Measurements from ENCODE around the gene FEZF2. TPM values are rescaled to one million over a fixed set of nuclear protein-coding genes. Genes with fewer than 3 reads are reported as not detected.
A peak's percentile ranks its signal among the peaks of the same experiment; 100 is the strongest.

The FEZF2 gene
- polyA plus RNA-seq, 5 donors = not detected

DNA sequence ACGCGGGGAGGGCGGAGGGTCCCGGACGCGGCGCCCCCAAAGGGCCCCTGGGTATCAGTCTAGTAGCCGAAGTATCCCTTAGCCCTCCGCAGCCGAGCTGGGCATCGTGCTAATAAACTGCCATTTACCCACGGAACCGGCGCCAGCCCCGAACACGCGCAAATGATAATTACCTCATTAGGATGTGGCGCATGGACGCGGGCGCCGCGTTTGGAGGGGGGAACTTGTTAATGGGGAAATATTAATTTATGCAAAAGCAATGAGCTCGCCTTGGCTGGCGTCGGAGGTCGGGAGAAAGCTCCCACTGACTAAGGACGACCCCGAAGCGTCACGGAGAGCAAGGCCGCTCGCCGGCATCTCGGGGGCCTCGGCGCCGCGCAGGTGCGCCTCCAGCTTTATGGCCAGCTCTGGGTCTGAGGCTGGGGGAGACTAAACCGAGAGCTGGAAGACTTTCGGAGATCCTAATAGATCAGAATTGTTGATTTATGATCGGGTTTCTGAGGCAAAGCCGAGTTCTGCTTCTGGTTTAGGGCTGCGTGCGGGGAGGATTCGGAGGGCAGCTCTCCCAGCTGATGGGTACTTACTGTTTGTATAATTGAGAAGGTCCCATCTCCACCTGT is 474 bp upstream of the FEZF2 start:
- DNase-seq = no peak

GRCh38 chr3:62372621-62373041 is 719 bp downstream of the FEZF2 start:
- DNase-seq = no peak

GRCh38 chr3:62371720-62372591 is 1.4 kb downstream of the FEZF2 start:
- no peak for DNase-seq

DNA sequence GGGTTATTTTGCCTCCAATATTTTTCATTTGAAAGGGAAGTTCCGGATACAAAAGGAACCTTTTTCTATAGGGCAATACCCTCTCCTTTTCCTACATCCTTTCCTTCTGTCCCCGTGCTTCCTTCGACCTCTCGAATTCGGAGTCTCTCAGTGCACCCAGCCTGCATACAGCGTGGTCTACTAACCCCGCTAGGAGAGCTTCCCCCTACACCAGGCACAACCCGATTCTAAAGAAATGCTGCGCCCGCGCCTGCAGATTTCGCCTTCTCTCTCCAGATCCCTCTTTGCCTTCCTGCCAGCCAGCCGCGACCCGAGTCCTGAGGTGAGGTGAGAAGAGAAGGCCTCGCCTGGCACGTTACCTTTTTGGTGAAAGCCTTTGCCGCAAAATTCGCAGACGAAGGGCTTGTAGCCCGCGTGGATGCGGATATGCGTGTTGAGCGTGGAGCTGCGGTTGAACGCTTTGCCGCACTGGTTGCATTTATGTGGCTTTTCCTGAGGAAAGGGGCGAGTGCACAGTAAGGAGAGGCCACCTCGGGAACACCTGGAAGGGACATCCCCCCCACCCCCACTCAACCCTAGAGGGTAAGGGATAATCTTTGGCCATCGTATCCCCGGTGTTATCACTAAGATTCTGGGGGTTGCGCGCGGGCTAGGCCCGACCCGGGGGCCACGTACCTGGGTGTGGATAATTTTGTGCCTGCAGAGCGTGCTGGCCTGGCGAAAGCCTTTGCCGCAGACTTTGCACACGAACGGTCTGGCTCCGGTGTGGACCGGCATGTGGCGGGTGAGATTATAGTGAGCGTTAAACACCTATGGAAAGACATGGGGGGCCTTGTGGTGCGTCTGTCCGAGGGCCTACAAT is 2.3 kb downstream of the FEZF2 start:
- no peak for DNase-seq

DNA sequence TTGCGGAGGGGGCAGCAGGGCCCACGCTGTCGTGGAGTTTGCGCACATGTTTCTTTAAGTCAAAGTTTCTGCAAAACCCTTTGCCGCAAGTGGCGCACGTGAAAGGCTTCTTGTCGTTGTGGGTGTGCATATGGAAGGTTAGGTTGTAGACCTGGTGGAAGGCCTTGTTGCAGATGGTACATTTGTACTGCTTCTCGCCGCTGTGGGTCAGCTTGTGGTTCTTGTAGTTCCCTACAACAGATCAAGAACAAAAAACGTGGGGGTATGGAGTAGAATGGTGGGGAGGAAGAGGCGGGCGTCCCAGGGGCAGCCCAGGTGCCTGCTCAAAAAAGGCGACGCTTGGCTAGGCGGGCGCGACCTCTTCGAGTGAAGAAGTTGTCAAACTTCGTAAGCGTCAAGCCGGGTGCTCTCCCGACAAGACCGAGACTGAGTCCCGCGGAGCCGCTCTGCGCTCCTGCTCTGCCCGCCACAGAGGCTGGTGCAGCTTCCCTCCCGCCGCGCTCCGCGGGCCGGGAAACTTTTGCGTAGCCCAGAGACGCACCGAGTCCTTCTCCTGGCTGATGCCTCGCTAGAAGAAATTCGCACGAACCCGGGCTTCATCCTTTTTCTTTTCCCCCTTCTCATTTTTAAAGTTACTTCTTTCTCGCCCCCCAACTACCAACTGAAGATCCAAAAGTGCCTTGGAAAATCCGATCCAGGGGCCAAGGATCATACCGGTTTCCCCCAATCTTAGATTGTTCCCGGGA is 3.1 kb downstream of the FEZF2 start:
- DNase-seq = no peak

DNA sequence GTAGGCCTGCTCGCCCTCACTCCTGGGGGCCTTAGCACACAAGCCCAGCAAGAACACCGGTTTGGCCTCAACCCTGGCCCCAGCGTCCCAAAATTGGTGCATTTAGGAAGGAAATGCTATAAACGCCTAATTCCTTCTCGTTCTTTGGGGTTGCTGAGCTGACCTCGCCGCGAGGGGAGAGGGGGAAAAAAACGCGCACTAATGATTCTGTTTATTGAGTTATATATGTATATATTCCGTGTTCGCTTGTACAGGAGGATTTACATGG is 3.9 kb downstream of the FEZF2 start:
- DNase-seq = no peak

DNA sequence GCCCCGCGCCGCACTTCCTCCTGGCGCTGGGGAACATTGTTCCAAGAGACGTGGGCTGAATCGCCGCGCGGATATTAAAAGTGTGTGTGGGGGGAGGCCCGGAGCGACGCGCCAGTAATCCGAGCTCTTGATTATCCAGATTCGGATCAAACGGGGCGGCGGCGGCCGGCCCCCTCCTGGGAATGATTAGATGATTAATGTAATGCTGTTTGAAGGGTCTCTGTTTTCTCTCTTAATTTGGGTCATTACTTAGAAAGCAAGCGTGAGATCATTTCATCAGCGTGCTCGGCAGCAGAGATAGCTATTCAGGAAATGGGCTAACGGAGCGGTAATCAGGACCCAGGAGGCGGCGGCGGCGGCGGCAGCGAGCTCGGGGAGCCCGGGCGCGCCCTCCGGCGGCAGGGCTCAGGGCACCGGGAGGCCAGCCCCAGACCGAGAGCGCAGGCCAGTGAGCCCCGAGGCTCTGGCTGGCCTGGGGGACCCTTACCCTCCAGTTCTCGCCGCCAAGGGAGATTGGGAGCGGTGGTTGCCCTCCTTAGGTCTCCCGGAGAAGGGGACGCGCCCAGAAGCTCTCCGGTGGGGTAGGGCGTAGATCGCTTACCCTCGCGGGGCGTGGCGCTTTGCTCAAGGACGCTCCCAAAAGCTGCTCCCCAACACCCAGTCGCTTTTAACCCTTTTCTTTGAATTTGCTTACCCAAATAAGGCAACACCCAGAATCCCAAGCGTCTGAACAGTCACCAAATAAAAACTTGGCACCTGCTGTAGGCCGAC is 4.5 kb downstream of the FEZF2 start:
- no peak for DNase-seq

DNA sequence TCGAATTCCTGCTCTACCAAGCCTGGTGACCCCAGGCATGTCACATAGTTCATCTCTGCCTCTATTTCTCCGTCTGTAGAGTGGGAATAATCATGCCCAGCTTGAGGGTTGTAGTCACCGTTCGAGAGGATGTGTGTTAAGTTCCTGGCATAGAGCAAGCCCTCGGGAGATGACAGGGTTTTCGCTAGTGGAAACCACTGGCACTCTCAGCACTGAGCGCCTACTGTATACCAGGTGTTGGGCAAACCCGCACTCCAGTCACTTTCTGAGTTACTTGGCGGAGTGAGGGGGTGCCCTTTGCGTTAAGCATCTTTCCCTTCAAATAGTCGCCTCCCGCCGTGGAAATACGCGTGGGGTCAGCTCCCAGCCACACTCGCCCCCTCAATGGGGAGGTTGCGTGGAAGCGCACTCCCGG is 5.1 kb downstream of the FEZF2 start:
- DNase-seq = no peak

GRCh38 chr3:62367763-62368195 is 5.6 kb downstream of the FEZF2 start:
- no peak for DNase-seq

GRCh38 chr3:62366126-62366484 is 7.2 kb downstream of the FEZF2 start:
- no peak for DNase-seq

DNA sequence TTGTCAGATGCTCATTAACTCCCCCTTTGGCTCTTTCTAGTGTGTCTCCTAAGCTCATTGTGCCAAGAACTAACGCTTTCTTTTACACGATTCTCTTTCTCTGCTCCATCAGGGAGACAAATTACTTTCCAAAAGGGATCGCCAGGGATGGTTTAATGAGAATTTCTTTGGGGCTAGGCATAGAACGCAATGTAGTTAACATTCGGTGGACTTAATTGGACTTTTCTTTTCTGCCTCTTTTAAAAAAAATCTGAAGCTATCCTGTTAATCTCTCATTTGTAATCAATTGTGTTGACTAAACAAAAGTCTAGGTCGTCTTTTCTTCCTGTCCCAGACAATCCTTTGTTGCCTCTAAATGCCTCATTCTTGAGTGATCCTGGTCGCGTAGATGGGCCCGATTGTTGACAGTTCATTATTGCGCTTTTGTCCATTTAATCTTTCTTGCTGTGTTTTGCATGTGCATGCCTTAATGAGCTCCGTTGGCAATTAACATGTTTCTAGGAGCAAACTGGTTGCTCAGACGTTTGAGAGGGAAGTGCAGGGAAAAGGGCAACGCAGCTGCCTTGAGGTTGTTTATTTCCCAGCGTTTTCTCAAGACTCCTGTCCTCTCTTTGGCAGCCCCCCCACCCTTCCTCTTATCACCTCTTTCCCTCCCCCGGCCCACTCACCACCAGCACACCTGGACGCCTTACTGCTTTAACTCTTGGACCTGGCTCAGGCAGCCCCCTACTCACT is 7.8 kb downstream of the FEZF2 start:
- no peak for DNase-seq

DNA sequence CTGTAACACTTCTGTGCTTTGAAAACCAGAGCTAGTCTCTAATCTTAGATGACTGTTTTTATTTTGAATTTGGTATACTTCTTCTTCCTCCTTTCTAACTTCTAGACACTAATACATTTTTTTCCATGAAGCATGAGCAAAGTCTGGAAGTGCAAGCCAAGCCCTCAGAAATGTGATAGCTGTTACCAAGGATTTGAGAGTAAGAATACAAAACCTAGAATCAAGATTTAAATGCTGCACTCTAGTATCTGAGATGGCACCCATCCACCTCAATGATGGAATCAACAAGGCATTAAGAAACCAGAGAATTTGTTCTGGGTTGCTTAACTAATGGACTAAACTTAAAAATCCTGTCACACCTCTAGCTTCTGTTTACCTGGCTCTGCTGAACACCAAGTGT is 9.2 kb downstream of the FEZF2 start:
- no peak for DNase-seq

DNA sequence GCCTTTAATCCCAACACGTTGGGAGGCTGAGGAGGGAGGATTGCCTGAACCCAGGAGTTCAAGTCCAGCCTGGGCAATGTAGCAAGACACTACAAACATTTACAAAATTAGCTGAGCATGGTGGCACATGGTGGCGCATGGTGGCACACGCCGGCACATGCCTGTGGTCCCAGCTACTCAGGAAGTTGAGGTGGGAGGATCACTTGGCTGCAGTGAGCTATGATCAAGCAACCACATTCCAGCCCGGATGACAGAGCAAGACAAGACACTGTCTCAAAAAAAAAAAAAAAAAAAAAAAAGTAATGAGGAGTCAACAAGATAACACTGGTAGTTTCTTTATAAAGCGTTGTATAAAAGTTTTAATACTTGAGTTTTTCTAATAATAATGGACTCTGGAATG is 10.1 kb downstream of the FEZF2 start:
- no peak for DNase-seq

GRCh38 chr3:62361824-62362223 is 11.5 kb downstream of the FEZF2 start:
- DNase-seq = no peak

DNA sequence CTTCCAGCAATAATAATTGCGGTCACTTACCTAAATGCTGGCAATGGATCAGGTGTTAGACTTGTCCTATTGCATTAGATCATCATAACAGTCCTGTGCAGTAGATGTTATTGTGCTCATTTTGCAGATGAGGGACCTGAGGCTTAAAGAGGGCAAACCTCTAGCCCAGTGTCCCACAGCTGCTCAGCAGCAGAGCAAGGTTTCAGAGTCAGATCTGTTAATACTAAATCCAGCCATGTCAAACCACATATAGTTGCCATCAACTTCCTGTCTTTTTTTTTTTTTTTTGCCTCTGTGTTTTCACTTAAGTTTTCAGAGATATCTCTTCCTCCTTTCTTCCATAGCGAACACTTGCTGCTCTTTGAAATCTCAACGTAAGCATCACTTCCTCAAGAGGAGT is 12.1 kb downstream of the FEZF2 start:
- no peak for DNase-seq

- no peak for DNase-seq
Observed at GRCh38 chr3:62359531-62359930, 13.8 kb downstream of the FEZF2 start.

- DNase-seq = no peak
Observed at GRCh38 chr3:62356356-62356755, 17.0 kb downstream of the FEZF2 start.

DNA sequence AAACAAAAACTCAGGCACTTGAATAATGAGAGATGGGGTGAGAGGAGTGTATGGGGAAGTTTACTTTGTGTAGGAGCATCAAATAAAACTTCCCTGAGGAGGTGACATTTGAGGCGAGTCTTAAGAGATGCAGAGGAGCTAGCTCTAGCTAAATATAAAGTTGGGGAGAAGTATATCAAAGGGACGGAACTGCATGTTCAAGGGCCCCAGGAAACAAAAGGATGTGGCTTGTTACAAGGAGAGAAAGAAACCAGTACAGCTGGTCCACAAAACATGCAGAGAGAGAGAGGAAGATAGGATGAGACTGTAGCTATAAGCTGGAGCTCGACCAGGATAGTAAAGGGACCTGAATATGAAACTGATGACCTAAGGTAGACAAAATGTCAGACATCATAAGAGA is 17.6 kb downstream of the FEZF2 start:
- DNase-seq = no peak

DNA sequence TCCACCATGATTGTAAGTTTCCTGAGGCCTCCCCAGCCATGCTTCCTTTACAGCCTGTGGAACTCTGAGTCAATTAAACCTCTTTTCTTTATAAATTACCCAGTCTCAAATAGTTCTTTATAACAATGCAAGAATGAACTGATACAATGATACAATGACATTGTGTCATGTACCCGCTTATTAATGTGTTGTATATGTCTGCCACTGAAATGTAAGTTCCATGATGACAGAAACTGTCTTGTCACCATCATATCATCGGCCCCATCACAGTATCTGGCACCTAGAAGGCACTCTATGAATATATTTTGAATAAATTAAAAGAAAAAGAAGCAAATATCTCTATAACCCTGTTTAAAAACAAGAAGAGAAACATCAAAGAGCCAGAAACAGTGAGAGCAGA is 29.6 kb downstream of the FEZF2 start:
- DNase-seq = no peak

GRCh38 chr3:62335196-62335595 is 38.2 kb downstream of the FEZF2 start:
- DNase-seq = no peak

- peak; percentile 1 to 13 for DNase-seq
Observed at GRCh38 chr3:62332835-62333244, 40.5 kb downstream of the FEZF2 start.
